LNCaP clone FGC (cell line): ENCODE data around the gene OR8G5.

Experiments used
- DNase-seq: peaks from one replicate; pipeline ENCODE4 v3.0.0-alpha.2; 2011; ENCODE audit warnings: low read depth
- H3K4me3 ChIP-seq: 2 replicates; pipeline ENCODE4 v1.5.1; 2011; ENCODE audit warnings: mild to moderate bottlenecking, low read depth, low read length, control low read depth
- CTCF ChIP-seq: IDR thresholded peaks from 2 replicates; pipeline ENCODE4 v1.5.1; 2012; ENCODE audit warnings: mild to moderate bottlenecking; ENCODE audit not compliant: control insufficient read depth, insufficient read depth; ENCODE audit errors: extremely low read depth

OR8G5 gene

DNA sequence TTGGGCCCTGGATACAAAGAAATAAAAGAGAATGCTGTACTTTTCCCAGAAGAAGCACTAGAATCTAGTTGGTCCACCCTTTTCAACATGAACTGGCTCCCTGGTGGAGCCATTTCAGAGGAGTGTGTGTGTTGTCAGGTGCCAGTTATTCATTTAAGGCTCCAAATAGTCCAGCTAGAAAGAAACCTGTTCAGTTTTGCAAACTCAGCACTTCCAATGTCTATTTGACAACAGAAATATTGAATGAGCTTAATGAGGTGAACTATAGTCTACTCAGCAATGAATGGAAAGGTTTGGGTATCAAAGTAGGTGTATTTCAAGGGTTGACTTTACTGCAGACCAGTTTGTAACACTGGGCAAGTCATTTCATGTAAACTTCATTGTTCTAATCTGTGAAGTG, 55.5 kb downstream of the OR8G5 start:
- no peak overlapping the region for H3K4me3 ChIP-seq
- no peak for DNase-seq
- no peak for TF ChIP-seq CTCF

- H3K4me3 ChIP-seq: no peak overlapping the region
- TF ChIP-seq CTCF: no peak
- DNase-seq: no peak
Observed at GRCh38 chr11:124313131-124313530, 57.0 kb downstream of the OR8G5 start.

GRCh38 chr11:124313849-124314248, 57.7 kb downstream of the OR8G5 start, which contains the start of gene OR8D1:
OR8D1 (minus strand) TSS chr11:124313949; CDS start chr11:124310766, 3,183 bp downstream.
- no peak for DNase-seq
- TF ChIP-seq CTCF: no peak
- no peak within 1 kb of the TSS for H3K4me3 ChIP-seq

GRCh38 chr11:124315052-124315451, 58.9 kb downstream of the OR8G5 start:
- DNase-seq: no peak
- H3K4me3 ChIP-seq: no peak overlapping the region
- no peak for TF ChIP-seq CTCF
